NCI-H774 (cell line): ENCODE data around the gene SH3D19.

Experiments
- DNase-seq: peaks from one replicate; lab custom pipeline; 2025; lab: John Stamatoyannopoulos, UW

Gene SH3D19

DNA sequence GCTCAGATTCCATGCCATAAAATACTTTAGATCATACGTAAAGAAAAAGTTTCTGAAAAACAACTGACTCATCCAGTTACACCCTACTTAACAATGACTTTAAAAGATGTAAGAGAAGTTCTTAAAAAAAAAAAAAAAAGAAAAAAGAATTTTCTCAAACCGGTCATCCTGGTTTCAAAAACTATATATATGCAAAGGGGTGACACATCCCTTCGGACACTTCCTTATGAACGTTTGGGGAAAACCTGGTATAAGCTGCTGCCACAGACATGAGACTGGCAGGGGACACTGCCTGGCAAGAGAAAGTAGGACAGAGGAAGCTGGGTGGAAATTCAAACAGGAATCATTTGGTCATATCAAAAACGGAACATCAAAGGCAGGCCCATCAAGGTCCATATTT is 129.6 kb downstream of the SH3D19 start:
- no peak for DNase-seq

DNA sequence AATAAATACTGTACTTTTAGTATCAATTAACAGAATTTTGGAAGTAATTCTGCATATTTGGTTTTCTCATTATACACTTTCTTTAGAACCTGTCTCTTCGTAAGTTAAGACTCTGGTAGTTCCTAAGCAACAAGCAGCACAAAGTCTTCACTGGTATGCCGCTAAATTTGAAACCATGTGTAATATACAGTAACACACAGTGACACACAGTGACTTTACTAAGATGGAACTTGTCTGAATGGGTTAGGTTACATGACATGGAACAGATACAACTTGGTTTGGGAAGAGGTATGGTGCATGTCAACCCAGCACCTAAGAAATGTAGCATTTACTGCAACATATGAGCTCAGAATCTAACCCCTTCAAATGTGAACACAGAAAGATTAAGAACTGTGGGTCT is 132.0 kb downstream of the SH3D19 start:
- DNase-seq, result no peak

DNA sequence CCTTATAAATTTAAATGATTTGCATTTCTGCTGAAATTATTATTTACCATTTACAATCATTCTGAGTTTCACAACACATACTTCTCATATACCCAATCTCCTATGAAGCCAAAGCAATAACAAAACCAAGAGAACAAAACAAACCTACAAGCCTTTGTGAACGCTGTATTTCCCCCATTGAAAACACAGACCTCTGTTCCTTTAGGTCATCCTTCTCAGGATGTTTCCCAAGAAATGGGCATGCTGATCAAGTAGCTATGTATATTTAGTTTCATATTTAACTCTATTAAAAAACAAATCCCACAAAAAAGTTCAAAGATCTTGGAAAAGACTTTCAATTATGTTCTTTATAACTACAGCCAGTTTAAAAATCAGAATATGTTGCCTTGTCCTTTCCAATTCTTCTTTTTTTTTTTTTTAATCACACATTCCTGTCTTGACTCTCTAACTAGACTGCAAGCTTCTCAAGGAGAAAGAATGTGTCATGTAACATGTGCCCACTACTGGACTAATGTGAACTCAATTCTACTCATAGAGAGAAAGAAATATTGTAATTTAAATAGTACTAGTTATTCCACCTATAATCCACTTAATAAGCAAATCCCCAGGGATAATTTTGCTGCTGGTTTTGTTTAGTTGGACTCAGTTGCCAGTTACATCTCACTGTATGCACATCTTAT is 132.7 kb downstream of the SH3D19 start:
- DNase-seq, result no peak

DNA sequence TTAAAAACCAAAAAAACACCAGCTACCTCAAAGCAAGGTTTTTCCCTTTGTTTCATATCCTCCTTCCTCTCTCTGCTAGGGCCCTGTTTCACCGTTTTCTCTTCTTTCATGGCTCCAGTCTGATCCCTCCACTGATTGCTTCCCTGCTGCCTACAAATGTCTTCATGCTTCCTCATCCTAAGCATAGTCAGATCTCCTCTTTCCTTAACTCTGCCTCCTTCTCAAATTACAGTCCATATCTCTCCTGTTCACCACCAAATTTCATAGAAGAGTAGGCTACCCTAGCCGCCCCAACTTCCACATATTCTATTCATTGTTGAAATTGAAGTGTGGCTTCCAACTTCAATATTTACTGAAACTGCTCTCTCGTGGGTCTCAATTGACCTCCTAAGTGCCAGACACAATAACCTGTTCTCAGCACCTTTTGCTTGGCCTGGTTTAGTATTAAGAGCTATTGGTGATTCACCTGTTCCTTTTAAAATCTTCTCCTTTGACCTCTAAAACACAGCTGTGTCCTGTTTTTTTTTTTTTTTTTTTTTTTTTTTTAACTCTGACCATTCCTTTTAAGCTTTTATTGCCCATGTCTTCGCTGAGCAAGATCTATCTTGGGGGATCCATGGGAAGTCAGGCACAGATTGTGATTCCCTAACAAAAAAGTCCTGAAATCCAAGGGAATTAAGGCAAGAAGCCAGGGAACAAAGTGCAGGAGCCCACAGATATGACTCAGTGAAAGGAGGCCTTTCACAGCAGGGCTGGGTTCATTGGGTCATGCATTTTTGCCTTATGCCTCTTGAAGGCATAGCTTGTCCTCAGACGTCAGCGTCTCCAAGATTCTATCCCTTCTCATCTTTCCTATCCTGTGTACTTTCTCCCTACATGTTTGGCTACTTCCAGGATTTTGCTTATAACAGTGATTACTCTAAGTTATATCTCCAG is 140.6 kb downstream of the SH3D19 start:
- DNase-seq, result no peak

DNA sequence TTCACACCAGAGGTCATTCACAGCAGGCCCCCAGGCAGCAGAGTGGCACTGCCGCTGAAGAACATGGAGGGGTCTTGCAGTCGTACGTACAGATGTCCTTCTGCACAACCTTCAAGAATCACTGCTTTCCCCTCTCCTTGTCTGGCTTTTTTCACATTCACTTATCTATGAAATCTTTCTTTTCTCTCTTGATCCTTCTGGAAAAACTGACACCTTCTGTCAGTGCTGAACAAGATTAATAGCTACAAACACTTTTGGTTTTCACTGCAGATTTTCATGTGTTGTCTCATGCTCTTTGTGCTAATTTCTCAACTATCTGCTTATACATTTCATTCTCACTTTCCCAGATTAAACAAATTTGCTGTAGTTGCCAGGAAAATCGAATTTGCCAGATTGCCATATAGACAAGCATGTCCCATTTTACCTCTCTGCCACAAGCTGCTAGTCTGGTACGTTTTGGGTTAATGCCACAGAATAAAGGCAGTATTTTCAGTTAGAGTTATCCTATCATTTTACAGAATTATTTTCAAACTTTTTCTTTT is 142.9 kb downstream of the SH3D19 start:
- no peak for DNase-seq

DNA sequence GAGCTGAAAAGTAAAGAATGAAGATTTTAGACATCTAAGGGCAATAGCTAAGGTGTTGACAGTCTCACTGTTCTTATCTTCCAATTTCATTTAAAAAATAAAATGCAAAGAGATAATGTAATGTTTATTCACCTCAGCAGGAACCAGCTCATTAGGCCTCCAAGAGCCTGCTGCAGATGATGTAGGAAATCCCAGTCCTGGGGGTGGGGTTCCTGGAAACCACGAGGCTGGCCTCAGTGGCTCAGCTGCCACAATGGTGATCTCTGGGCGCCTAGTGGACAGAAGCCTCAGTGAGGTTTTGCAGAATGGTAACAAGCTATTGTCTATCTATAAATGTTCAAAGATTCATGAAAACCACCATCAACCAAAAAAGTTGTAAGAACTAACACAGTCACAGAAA is 148.7 kb downstream of the SH3D19 start:
- DNase-seq, result no peak

DNA sequence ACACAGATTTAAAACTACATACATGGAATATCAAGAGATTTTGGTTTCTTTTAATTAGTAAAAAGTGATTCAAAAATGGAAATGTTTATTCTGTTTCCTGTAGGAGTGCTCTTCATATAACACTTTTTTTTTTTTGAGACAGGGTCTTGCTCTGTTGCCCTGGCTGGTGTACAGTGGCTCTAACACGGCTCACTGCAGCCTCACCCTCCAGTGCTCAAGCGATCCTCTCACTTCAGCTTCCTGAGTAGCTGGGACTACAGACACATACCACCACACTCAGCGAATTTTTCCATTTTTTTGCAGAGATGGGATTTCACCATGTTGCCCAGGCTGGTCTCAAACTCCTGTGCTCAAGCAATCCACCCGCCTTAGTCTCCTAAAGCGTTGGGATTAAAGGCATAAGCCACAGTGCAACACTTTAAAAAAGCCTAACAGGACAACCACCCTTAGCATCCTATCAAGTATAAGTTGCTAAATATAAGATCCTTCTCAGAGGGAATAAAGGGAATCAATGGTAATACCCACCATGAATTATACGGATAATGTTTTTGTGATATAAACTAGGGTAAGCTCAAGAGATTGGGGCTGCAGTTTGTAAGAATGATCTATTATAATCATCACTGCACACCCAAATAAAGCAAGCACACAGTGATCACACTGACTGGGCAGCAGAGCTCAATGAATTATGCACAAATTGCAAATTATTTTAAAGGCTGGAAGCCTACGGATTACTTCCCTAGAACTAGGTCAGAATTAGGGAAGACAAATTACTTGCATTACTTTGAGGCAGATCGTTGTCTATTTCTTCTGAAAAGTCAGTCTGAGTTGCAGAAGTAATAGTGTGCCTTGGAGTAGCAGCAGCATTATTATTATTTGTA is 149.4 kb downstream of the SH3D19 start:
- DNase-seq, result no peak

DNA sequence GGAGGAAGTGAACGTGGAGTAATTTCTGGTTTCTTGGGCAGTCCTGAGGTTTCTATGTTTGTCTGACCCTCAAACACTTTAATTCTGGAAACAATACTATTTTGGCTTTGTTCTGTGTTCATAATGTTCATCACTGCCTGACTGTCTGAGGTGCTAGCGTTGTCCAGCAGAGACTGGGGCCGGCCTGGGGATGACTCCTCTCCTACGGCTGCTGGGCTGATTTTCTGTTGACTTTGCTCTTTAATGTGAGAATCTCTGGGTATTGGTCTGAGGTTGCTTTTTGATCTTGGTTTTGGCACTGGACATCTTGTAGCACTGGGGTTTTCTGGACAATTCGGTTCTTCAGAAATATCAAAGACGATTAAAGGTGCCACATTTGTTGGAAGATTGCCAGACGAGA is 150.2 kb downstream of the SH3D19 start:
- no peak for DNase-seq

DNA sequence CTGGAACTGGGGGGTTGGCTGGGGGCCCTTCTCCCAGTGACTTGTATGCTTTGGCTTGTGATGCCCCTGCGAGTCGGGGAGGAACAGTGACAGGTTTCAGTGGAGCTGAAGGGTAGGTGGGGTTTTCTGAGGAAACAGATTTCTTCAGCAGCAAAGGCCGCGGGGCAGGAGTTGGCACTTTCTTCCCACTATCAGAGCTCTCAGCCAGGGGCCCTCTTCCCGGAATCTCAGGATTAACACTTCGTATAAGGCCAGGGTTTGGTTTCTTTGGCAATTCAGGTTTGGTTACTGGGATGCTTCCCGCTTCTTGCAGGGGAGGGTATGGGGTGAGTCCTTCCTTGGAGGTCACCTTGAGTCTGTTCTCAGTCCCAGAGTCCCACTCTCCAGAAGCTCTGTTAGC is 150.6 kb downstream of the SH3D19 start:
- no peak for DNase-seq

DNA sequence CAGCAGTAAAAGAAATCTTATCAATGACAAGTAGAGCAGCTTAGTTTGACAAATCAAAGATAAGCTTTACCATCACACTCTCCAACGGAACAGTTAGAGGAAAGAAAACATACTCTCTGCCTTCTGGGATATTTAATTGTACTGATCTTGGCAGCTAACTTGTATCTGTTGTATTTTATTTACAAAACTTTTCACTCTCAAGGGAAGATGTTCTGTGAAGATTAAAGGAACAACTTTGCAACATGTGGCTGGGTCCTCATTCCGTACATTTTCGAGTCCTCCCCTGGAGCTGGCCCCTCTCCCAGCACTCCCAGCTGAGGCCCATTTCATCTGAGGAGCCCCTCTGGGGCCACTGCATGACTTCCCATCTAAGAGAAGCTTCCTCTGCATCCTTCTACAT is 151.5 kb downstream of the SH3D19 start:
- no peak for DNase-seq

DNA sequence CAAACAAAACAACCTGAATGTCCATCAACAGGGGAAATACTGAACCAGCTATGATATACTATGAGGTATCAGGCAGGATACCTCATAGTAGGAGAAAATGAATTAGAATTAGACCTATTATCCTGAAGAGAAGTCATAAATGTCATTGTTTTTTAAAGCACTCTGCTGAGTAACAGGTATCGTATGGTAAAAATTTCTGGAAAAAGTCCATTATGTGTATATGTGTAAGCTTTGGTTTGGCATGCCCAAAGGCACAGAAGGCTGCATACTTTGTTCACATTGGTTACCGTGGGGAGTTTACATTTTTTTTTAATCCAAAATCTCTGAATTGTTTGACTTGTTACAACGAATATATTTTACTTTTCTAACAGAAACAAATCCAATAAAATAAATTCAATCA is 155.5 kb downstream of the SH3D19 start:
- DNase-seq, result no peak

DNA sequence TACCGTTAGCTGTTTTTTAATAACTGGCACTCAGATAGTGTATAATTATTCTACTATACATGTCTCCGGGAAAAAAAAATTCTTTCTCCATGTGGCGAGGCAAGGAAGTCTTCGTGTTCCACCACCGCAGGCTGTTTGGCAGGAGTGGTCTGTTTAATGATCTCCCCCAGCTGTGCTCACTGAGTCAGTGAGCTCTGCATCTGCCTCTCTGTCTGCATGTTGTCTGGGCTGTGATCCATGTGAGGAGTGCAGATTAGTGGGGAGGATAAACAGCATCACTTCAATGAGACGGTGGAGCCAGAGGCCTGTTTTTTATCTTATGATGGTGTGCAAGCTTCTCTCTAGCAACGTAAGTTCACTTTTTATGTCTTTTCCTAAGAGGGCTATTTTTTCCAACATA is 156.2 kb downstream of the SH3D19 start:
- no peak for DNase-seq

DNA sequence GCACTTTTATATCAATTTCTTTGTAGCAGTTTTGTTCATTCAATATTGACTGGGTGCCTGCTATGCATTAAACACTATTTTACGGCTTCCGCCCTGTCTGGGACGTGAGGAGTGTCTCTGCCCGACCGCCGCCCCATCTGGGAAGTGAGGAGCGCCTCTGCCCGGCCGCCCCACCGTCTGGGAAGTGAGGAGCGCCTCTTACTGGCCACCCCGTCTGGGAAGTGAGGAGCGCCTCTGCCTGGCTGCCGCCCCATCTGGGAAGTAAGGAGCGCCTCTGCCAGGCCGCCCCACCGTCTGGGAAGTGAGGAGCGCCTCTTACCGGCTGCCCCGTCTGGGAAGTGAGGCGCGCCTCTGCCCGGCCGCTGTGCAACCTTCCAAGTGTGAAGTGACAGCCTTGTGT is 157.8 kb downstream of the SH3D19 start:
- no peak for DNase-seq

DNA sequence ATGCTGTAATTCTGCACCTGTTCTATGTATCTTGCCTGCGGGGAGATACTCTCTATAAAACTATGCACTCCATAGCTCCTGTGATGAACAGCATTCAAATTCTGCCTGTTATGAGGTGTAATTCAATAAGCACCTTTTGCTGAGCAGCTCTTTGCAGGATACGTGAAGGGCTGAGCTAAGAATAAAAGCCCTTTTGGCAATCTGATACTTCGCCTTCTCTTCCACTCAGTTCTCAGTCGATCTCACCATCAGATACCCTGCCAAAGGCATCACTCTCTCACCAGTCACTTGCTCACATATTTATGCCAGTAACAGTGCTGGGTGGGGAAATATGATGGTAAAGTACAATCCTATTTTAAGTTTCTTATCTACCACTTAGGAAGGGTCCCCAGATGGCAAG is 158.8 kb downstream of the SH3D19 start:
- DNase-seq, result no peak

DNA sequence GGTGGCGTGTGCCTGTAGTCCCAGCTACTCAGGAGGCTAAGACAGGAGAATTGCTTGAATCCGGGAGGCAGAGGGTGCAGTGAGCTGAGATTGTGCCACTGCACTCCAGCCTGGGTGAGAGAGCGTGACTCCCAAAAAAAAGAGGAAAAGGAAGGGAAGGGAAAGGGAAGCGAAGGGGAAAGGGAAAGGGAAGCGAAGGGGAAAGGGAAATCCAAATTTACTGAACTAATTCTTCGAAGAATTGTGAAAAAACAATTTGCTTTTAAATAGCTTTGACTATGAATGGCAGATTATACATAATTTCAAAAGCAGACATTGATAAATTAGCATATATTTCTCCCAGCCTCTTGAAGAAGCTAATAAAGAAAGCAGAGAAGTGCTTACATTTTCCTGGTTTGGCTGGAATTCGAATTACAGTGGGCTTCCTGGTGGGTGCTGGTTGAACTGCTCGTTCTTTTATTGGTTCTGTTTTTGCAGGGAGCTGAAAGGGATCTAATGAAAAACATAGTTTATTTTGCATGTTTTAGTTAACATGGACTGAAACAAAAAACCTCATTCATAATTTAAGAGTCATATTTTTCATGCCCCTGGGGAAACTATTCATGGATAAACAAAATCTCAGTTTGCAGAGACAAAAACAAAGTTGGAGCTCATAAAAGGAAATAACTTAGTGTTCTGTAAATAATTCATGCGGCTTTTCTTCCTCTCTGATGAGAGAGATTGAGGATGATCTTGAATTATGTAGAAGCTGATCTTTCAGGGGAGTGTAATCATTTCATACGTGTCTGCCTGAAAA is 160.0 kb downstream of the SH3D19 start:
- no peak for DNase-seq

DNA sequence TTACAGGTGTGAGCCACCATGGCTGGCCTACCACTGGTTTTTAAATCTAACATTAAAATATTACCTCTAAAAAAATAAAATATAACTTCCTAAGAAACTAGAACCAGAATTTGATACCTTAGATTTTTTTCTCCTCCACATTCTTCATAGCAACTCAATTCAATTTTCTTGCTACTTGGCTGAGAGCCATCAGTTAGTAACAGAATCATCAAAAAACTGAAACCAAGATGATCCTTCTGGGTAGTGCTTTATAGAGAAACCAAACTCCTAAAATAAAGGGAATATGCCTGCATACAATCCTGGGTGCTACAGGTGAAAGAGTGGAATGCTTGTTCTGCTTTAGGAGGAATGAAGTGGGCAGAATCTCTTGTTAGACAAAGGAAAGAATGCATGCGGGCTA is 161.6 kb downstream of the SH3D19 start:
- DNase-seq, result no peak

DNA sequence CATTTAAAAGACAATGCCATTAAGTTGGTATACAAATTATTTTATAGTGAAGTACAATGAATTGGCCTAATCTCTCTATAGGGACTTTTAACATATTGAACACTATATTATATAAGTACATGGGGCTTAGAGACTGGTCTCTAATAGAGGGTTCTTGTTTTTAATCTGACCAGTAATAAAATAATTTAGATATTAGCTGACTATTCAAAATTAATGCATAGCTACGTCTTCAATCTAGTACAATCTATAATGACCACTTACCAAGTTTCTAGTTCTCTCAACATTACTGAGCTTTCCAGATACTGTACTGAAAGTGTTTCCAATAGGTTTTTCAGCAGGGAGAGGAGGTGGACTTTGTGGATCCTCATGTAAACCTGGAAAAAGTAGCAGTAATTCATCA is 166.4 kb downstream of the SH3D19 start:
- DNase-seq, result no peak

DNA sequence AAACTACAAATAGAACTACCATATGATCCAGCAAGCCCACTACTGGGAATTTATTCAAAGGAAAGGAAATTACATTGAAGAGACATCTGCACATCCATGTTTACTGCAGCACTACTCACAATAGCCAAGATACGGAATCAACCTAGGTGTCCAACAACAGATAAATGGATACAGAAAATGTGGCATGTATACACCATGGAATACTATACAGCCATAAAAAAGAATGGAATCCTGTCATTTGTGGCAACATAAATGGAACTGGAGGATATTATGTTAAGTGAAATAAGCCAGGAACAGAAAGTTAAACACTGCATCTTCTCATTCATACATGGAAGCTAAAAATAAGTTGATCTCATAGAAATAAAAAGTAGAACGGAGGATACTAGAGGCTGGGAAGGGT is 167.9 kb downstream of the SH3D19 start:
- no peak for DNase-seq

DNA sequence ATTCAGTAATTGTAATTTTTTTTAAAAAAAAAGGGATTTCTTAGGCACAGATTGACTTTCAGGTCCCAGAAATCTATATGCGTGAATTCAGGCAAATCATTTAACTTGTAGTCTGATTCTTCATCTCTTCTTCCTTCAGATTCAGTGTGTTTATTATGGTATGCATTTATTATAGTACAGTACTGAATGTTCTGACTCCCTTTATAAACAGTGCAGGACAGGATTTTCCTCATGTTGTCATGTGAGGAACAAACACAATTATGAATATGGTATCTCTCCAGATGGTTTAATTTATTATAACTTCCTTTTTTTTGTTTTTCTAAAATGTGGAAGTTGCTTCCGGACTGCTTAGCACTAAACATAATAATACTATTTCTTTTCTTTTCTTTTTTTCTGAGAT is 171.8 kb downstream of the SH3D19 start:
- DNase-seq, result no peak

DNA sequence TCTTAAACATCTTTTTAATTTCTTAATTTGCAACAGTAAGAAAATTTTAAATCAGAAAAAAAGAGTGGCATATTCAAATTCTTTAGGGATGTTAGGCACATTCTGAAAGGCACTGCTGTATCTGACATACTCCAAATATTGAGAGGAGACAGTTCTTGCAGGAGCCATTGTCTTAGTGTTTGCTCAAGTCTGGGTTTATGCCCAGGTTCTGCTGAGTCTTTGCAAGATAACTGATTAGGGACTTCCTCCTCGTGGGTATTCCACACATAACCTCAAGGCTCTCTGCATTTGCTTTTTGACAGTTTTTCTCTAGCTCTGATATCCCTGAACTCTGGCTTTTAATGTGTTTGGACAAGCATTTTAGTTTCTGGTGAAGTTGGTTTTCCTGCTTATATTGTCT is 173.4 kb downstream of the SH3D19 start:
- no peak for DNase-seq

DNA sequence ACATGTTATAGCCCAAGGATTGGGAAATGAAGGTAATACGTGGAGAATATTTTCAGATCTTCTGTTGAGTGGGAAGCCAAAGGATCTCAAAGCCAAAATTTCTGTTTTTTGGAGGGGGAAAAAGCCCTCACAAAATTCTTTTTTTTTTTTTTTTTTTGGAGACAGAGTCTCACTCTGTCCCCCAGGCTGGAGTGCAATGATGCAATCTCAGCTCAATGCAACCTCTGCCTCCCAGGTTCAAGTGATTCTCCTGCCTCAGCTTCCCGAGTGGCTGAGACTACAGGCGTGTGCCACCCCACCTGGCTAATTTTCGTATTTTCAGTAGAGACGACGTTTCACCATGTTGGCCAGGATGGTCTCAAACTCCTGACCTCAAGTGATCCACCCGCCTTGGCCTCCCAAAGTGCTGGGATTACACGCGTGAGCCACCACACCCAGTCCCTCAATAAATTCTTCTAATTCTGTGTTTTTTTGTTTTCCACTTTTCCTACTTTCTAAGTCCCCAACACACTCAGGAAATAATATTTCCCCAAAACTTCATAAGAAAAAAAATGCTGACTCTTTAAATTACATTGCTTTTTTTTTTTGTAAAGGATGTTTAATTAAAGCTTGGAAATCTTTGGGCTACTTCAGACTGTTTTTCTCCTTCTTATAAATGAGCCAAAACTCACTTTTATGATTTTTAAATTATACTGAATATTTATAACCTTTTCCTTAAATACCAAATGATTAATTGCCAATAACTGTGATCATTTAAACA is 174.4 kb downstream of the SH3D19 start:
- no peak for DNase-seq
